ENCODE data around the gene METTL4.

DNA sequence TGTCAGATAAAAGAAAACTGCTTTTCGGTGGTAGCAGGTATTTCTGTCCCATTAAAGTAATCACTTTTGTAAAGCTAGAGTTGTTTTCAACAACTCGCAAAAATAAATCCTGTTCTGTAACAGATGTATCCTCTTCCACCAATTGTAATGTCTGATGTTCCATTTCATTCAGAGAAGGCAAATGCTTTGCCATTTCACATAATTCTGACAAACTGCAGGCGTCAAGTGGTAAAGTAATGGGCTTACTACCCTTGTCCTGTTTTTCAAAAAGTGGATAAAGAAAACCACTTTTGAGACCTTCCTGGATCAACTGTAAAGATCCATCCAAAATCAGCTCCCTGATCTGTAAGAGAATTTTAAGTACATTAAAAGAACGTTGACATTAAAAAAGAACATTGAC lies 16.6 kb downstream of the METTL4 start:
- TF ChIP-seq, protein P1, sequence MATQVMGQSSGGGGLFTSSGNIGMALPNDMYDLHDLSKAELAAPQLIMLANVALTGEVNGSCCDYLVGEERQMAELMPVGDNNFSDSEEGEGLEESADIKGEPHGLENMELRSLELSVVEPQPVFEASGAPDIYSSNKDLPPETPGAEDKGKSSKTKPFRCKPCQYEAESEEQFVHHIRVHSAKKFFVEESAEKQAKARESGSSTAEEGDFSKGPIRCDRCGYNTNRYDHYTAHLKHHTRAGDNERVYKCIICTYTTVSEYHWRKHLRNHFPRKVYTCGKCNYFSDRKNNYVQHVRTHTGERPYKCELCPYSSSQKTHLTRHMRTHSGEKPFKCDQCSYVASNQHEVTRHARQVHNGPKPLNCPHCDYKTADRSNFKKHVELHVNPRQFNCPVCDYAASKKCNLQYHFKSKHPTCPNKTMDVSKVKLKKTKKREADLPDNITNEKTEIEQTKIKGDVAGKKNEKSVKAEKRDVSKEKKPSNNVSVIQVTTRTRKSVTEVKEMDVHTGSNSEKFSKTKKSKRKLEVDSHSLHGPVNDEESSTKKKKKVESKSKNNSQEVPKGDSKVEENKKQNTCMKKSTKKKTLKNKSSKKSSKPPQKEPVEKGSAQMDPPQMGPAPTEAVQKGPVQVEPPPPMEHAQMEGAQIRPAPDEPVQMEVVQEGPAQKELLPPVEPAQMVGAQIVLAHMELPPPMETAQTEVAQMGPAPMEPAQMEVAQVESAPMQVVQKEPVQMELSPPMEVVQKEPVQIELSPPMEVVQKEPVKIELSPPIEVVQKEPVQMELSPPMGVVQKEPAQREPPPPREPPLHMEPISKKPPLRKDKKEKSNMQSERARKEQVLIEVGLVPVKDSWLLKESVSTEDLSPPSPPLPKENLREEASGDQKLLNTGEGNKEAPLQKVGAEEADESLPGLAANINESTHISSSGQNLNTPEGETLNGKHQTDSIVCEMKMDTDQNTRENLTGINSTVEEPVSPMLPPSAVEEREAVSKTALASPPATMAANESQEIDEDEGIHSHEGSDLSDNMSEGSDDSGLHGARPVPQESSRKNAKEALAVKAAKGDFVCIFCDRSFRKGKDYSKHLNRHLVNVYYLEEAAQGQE (IDR thresholded peaks at IDR 0.05; ENCODE audit: low read depth): no peak
- no peak for TF ChIP-seq EP300 (IDR thresholded peaks at IDR 0.05; ENCODE audit: borderline replicate concordance)
- TF ChIP-seq FOXM1 (IDR thresholded peaks at IDR 0.05; ENCODE audit: borderline replicate concordance, low read depth): no peak
- TF ChIP-seq NFIC (IDR thresholded peaks at IDR 0.05): no peak
- no peak for TF ChIP-seq TAF1 (IDR thresholded peaks at IDR 0.05; ENCODE audit: low read depth)
- TF ChIP-seq TCF12 (IDR thresholded peaks at IDR 0.05; ENCODE audit: low read depth): no peak

All from Ishikawa (cell line).